ENCODE results near the gene NDUFS5.
"Not testable (repeated sequence)": the region's sequence is repeated elsewhere in the genome, so short reads cannot be mapped to it uniquely, and the experiment has no call there.

The NDUFS5 gene

DNA sequence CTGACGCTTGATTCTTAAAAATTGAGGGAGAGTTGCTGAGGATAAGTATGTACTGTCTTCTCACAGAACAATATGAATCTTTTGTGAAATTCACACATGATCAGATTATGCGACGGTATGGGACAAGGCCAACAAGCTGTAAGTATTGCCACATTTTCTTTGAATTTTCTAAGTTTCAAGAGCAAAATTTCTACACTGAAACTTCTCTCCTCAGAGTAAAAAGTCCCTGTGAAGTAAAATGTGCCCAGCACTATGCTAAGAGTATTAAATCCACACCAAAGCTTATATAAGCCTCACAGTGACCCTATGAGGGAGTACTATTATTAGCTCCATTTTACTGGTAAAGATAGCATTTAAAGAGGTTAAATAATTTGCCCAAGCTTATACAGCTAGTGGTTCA lies 22.9 kb upstream of the NDUFS5 start:
- TF ChIP-seq ZFX (IDR thresholded peaks at IDR 0.05; ENCODE audit: borderline replicate concordance), result no peak
- TF ChIP-seq, protein P1, sequence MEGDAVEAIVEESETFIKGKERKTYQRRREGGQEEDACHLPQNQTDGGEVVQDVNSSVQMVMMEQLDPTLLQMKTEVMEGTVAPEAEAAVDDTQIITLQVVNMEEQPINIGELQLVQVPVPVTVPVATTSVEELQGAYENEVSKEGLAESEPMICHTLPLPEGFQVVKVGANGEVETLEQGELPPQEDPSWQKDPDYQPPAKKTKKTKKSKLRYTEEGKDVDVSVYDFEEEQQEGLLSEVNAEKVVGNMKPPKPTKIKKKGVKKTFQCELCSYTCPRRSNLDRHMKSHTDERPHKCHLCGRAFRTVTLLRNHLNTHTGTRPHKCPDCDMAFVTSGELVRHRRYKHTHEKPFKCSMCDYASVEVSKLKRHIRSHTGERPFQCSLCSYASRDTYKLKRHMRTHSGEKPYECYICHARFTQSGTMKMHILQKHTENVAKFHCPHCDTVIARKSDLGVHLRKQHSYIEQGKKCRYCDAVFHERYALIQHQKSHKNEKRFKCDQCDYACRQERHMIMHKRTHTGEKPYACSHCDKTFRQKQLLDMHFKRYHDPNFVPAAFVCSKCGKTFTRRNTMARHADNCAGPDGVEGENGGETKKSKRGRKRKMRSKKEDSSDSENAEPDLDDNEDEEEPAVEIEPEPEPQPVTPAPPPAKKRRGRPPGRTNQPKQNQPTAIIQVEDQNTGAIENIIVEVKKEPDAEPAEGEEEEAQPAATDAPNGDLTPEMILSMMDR (IDR thresholded peaks at IDR 0.05), result no peak
- no peak overlapping the region for H3K27ac ChIP-seq

DNA sequence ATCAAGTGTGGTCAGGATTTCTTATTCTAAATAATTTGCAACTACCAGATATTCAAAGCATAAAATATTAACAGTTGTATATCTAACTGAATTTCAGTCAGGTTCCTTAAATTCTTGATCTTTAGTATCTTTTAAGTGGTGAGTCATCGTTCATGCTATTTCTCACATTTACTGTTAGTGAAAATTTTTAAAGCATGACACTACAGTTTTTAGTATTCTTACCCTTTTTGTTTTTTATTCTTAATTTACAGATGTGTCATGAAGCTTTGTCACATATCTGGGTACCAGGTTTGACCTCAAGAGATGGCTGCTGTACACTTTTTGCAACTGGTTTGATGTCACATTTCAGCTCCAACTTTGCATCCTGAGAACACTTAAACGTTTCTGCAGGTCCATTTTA lies 22.4 kb upstream of the NDUFS5 start:
- no peak overlapping the region for H3K27ac ChIP-seq

DNA sequence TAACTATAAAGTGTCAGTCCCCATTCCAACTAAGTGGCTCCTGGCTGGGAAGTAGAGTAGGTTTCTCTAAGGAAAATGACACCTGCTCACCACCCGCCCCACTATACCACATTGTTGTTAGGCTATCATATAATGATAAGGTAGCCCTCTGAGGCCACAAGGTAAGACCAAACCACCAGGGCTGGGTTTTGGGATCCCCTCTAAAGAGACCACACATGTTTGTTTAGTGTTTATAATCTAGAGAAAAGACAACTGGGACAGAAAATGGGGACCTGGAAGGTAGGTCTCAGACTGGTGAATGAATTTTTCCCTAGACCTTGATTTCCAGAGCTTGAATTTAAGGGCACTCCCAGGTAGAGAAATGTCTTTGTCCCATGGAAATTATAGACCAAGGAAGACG lies 19.9 kb upstream of the NDUFS5 start:
- no peak overlapping the region for H3K27ac ChIP-seq
- TF ChIP-seq, protein P1 (IDR thresholded peaks at IDR 0.05), result no peak
- no peak for TF ChIP-seq ZFX (IDR thresholded peaks at IDR 0.05; ENCODE audit: borderline replicate concordance)

More for the DNA sequence above, 22.4 kb upstream of the NDUFS5 start:
- TF ChIP-seq ZFX (IDR thresholded peaks at IDR 0.05; ENCODE audit: borderline replicate concordance), result no peak
- TF ChIP-seq, protein P1 (IDR thresholded peaks at IDR 0.05), result no peak

DNA sequence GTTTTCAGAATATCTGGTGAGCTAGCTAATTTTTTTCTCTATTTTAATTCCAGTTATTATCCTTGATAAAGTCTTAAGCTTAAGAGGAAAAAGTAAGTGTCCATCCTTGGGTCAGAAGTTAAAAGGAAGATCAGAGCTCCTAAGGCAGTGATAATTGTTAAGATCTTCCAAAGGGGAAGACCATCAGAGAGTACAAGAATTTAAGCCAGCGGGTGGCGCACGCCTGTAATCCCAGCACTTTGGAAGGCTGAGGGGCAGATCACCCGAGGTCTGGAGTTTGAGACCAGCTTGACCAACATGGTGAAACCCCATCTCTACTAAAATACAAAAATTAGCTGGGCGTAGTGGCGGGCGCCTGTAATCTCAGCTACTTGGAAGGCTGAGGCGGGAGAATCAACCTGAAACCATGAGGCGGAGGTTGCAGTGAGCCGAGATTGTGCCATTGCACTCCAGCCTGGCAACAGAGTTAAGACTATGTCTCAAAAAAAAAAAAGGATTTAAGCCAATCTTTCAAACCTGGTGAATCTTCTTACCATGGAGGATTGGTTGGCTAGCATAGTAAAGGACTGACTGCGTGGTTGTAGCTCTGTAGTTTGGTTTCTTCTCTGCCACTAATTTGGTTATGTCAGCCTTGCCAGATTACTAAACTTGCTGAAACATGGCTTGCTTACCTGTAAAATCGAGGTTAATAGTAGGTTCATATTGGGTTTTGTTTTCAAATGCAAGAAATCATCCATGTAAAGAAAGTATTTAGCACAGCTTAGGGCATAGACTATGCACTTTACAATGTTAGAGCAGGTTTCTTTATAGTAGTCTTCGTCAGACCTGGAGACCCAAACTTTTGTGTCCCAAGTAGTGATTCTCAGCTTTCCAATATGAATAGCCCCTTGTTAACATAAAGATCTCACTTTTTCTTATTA lies 19.2 kb upstream of the NDUFS5 start:
- H3K27ac ChIP-seq, result no peak overlapping the region
- TF ChIP-seq, protein P1 (IDR thresholded peaks at IDR 0.05), result no peak
- no peak for TF ChIP-seq ZFX (IDR thresholded peaks at IDR 0.05; ENCODE audit: borderline replicate concordance)

DNA sequence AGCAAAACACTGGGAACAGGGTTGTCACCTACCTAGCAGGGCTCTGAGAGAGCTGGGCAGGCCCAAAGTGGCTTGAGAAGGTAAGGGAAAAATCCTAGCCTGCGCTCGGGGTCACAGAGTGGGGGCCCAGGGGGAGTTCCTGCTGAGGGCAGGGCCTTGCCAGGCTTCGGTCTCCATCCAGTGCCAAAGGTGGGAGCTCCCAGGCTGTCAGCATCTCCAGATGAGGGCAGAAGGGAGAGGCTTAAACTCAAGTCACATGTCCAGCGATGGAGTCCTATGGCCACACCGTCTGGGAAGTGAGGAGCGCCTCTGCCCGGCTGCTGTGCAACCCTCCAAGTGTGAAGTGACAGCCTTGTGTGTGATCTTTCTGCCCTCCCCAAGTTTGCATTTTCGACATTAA lies 11.2 kb upstream of the NDUFS5 start:
- H3K27ac ChIP-seq, result not testable (repeated sequence)

DNA sequence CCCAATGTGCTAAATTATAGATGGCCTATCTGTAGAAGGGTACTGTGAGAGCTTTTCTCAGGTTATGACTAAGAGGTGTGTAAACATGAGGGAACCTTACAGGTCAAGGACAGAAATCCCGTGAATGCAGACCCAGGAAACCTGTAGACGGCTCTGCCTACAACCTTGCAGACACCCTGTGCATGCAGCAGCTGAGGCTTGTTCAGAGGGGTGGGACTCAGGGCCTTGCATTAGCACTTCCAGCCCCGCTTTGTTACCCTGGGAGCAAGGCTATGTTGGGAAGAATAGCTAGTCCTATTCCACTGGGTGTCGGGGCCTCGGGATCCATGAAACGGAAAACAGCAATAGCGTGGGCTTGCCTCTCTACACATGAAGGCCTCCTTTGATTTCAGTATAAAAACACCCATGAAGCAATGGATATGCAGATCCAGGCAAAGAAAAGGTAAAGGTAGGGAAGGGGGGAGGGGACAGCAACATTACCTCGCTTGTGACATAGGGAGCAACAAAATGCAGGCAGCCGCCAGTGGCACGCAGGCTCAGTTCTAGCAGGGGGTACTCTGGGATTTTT lies 9.5 kb upstream of the NDUFS5 start:
- no peak overlapping the region for H3K27ac ChIP-seq
- TF ChIP-seq, protein P1 (IDR thresholded peaks at IDR 0.05), result no peak
- TF ChIP-seq ZFX (IDR thresholded peaks at IDR 0.05; ENCODE audit: borderline replicate concordance), result no peak

DNA sequence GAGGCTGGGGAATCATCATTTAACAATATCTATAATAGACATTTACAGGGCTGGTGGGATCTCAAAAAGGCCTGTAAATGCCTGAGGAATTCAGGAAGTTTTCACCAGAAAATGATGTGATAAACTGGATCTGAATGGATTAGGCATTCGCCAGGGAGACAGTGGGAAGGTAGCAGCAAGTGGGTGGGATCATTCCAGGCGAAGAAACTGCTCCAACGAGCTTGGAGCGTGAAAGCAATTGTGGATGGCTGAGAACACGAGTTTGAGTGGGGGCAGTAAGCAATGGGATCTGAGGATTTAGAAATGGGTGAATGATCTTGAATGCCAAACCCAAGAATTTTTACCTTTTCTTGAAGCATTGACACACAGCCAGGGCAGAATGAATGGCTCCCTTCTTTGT lies 8.9 kb upstream of the NDUFS5 start:
- no peak overlapping the region for H3K27ac ChIP-seq
- TF ChIP-seq, protein P1 (IDR thresholded peaks at IDR 0.05), result no peak
- TF ChIP-seq ZFX (IDR thresholded peaks at IDR 0.05; ENCODE audit: borderline replicate concordance), result no peak

DNA sequence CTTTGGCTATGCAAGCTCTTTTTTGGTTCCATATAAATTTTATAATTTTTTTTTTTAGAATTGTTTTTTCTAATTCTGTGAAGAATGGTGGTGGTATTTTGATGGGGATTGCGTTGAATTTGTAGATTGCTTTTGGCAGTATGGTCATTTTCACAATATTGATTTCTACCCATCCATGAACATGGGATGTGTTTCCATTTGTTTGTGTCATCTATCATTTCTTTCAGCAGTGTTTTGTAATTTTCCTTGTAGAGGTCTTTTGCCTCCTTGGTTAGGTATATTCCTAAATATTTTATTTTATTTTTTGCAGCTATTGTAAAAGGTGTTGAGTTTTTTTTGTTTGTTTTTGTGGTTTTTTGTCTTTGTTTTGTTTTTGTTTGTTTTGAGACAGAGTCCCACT lies 5.7 kb upstream of the NDUFS5 start:
- H3K27ac ChIP-seq, result not testable (repeated sequence)
